Neural progenitor cell (in vitro differentiated cells): ENCODE data around the gene MMD. TPM values are rescaled to one million over a fixed set of nuclear protein-coding genes. Genes with fewer than 3 reads are reported as not detected.

Experiments
- DNase-seq: peaks from one replicate; pipeline ENCODE4 v3.0.0-alpha.2; 2016; ENCODE audit warnings: low spot score
- H2AFZ ChIP-seq: fragments of 200-600 bp; sonication (generic); replicated peaks from 2 replicates; pipeline ENCODE4 v1.6.1; 2016; ENCODE audit warnings: antibody characterized with exemption
- H3F3A ChIP-seq: fragments of 200-600 bp; sonication (generic); 2 replicates; pipeline ENCODE4 v1.6.1; 2016; ENCODE audit warnings: antibody characterized with exemption, low read depth
- H3K27ac ChIP-seq: fragments of 200-600 bp; sonication (generic); 2 replicates; pipeline ENCODE4 v1.5.1; 2016; ENCODE audit warnings: mild to moderate bottlenecking
- H3K27me3 ChIP-seq: fragments of 200-600 bp; sonication (generic); 2 replicates; pipeline ENCODE4 v1.6.1; 2016; ENCODE audit warnings: mild to moderate bottlenecking, moderate library complexity
- H3K36me3 ChIP-seq: fragments of 200-600 bp; sonication (generic); 2 replicates; pipeline ENCODE4 v1.5.1; 2016
- H3K4me1 ChIP-seq: fragments of 200-600 bp; sonication (generic); 2 replicates; pipeline ENCODE4 v1.6.1; 2016; ENCODE audit warnings: mixed run types
- H3K4me2 ChIP-seq: fragments of 200-600 bp; sonication (generic); 2 replicates; pipeline ENCODE4 v1.6.1; 2016
- H3K4me3 ChIP-seq: fragments of 200-600 bp; sonication (generic); 2 replicates; pipeline ENCODE4 v1.5.1; 2016
- H3K79me2 ChIP-seq: fragments of 200-600 bp; sonication (generic); 2 replicates; pipeline ENCODE4 v1.6.1; 2016; ENCODE audit warnings: low read depth
- H3K9ac ChIP-seq: fragments of 200-600 bp; sonication (generic); 2 replicates; pipeline ENCODE4 v1.6.1; 2016
- H3K9me3 ChIP-seq: fragments of 200-600 bp; sonication (generic); 2 replicates; pipeline ENCODE4 v1.5.1; 2016; ENCODE audit warnings: low read depth
- H4K20me1 ChIP-seq: fragments of 200-600 bp; sonication (generic); 2 replicates; pipeline ENCODE4 v1.6.1; 2016; ENCODE audit warnings: low read depth
- H3K27ac Mint-ChIP-seq: 3 replicates; pipeline ENCODE4 v1.8.0; 2021; ENCODE audit warnings: mixed read lengths
- H3K27me3 Mint-ChIP-seq: 2 replicates; pipeline ENCODE4 v1.8.0; 2022; ENCODE audit warnings: low read depth, mild to moderate bottlenecking, inconsistent platforms, moderate library complexity, mixed read lengths; ENCODE audit not compliant: insufficient read depth
- H3K36me3 Mint-ChIP-seq: 3 replicates; pipeline ENCODE4 v1.8.0; 2021; ENCODE audit warnings: mixed read lengths
- H3K4me1 Mint-ChIP-seq: 3 replicates; pipeline ENCODE4 v1.8.0; 2021; ENCODE audit warnings: mixed read lengths
- H3K4me3 Mint-ChIP-seq: 3 replicates; pipeline ENCODE4 v1.8.0; 2021; ENCODE audit warnings: mild to moderate bottlenecking, moderate library complexity, mixed read lengths
- H3K9me3 Mint-ChIP-seq: 3 replicates; pipeline ENCODE4 v1.8.0; 2020; ENCODE audit warnings: mixed read lengths
- EZH2 ChIP-seq: fragments of 200-600 bp; sonication (generic); IDR thresholded peaks from 2 replicates; pipeline ENCODE4 v1.6.1; 2017; ENCODE audit warnings: antibody characterized with exemption, mild to moderate bottlenecking, moderate library complexity
- EZH2phosphoT487 ChIP-seq: fragments of 200-600 bp; sonication (generic); IDR thresholded peaks from 2 replicates; pipeline ENCODE4 v1.6.1; 2017; ENCODE audit warnings: antibody characterized with exemption
- total RNA-seq: library from RNA; depleted of rRNA; stranded (reverse); fragments of >200 nt; gene quantifications from 2 replicates; pipeline ENCODE4 v1.2.3, GENCODE V29; 2015; ENCODE audit warnings: low replicate concordance
- TF ChIP-seq, protein P1 (sequence below): fragments of 200-600 bp; sonication (generic); IDR thresholded peaks from 2 replicates; pipeline ENCODE4 v1.5.1; 2017; ENCODE audit warnings: antibody characterized with exemption, mild to moderate bottlenecking

The MMD gene
- total RNA-seq, 1 donor from 2014 or later = 122 TPM

GRCh38 chr17:55462711-55463110, 41.1 kb upstream of the MMD start:
- Histone ChIP-seq H3K9me3 (no peaks in the 10 kb centered on the region), H3K9ac (no peak overlapping the region), H3K27me3 (no peaks in the 10 kb centered on the region), H3K79me2 (no peaks in the 10 kb centered on the region), H4K20me1 (no peaks in the 10 kb centered on the region), H3K4me2 (no peak overlapping the region), H3K4me1 (peaks cover 15% of the 10 kb centered on the region), H3K27ac (no peak overlapping the region), H3K36me3 (no peaks in the 10 kb centered on the region), H2AFZ (no peak overlapping the region), H3F3A (peaks cover 3% of the 10 kb centered on the region), H3K4me3 (no peak overlapping the region)
- Mint-ChIP-seq H3K9me3 (peaks cover 3% of the 10 kb centered on the region), H3K4me3 (no peak overlapping the region), H3K4me1 (no peaks in the 10 kb centered on the region), H3K27me3 (peaks cover 6% of the 10 kb centered on the region), H3K27ac (no peak overlapping the region), H3K36me3 (no peaks in the 10 kb centered on the region)
- TF ChIP-seq EZH2 = no peak
- TF ChIP-seq, protein P1, sequence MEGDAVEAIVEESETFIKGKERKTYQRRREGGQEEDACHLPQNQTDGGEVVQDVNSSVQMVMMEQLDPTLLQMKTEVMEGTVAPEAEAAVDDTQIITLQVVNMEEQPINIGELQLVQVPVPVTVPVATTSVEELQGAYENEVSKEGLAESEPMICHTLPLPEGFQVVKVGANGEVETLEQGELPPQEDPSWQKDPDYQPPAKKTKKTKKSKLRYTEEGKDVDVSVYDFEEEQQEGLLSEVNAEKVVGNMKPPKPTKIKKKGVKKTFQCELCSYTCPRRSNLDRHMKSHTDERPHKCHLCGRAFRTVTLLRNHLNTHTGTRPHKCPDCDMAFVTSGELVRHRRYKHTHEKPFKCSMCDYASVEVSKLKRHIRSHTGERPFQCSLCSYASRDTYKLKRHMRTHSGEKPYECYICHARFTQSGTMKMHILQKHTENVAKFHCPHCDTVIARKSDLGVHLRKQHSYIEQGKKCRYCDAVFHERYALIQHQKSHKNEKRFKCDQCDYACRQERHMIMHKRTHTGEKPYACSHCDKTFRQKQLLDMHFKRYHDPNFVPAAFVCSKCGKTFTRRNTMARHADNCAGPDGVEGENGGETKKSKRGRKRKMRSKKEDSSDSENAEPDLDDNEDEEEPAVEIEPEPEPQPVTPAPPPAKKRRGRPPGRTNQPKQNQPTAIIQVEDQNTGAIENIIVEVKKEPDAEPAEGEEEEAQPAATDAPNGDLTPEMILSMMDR = no peak
- no peak for TF ChIP-seq EZH2phosphoT487
- DNase-seq = no peak

- Histone ChIP-seq H3K36me3 (no peaks in the 10 kb centered on the region), H3K27ac (no peak overlapping the region)
These were observed 40.6 kb upstream of the MMD start for GRCh38 chr17:55462234-55462633.

GRCh38 chr17:55458978-55459377, 37.3 kb upstream of the MMD start:
- H3K4me3 ChIP-seq = no peak overlapping the region

More at GRCh38 chr17:55462234-55462633, 40.6 kb upstream of the MMD start:
- peaks cover 15% of the 10 kb centered on the region for H3K4me1 ChIP-seq
- Mint-ChIP-seq H3K4me3 (no peak overlapping the region), H3K27me3 (peaks cover 6% of the 10 kb centered on the region), H3K4me1 (no peaks in the 10 kb centered on the region), H3K36me3 (no peaks in the 10 kb centered on the region), H3K27ac (no peak overlapping the region), H3K9me3 (peaks cover 2% of the 10 kb centered on the region)
- no peaks in the 10 kb centered on the region for H4K20me1 ChIP-seq
- no peak overlapping the region for H3K4me2 ChIP-seq
- H3K9ac ChIP-seq = no peak overlapping the region
- H3K27me3 ChIP-seq = no peaks in the 10 kb centered on the region
- no peak overlapping the region for H3K4me3 ChIP-seq
- H3K9me3 ChIP-seq = no peaks in the 10 kb centered on the region
- TF ChIP-seq, protein P1 = no peak
- TF ChIP-seq EZH2phosphoT487 (no peak), EZH2 (no peak)
- no peaks in the 10 kb centered on the region for H3K79me2 ChIP-seq
- H2AFZ ChIP-seq = no peak overlapping the region
- DNase-seq = no peak
- peaks cover 3% of the 10 kb centered on the region for H3F3A ChIP-seq

More at GRCh38 chr17:55458978-55459377, 37.3 kb upstream of the MMD start:
- H3K27ac Mint-ChIP-seq = no peak overlapping the region
- Histone ChIP-seq H3K4me2 (no peak overlapping the region), H2AFZ (no peak overlapping the region), H3K79me2 (no peaks in the 10 kb centered on the region), H3K4me1 (peaks cover 5% of the 10 kb centered on the region), H3F3A (no peaks in the 10 kb centered on the region), H3K27ac (no peak overlapping the region), H3K9ac (no peak overlapping the region), H4K20me1 (no peaks in the 10 kb centered on the region), H3K36me3 (no peaks in the 10 kb centered on the region), H3K27me3 (no peaks in the 10 kb centered on the region), H3K9me3 (no peaks in the 10 kb centered on the region)
- H3K36me3 Mint-ChIP-seq = no peaks in the 10 kb centered on the region
- H3K27me3 Mint-ChIP-seq = peaks cover 2% of the 10 kb centered on the region
- no peak overlapping the region for H3K4me3 Mint-ChIP-seq
- H3K4me1 Mint-ChIP-seq = peaks cover 2% of the 10 kb centered on the region
- TF ChIP-seq, protein P1 = no peak
- TF ChIP-seq EZH2 (no peak), EZH2phosphoT487 (no peak)
- H3K9me3 Mint-ChIP-seq = peaks cover 6% of the 10 kb centered on the region
- no peak for DNase-seq
